OCI-LY3 (cell line): ENCODE data around the gene MLLT11.
A peak's percentile ranks its signal among the peaks of the same experiment; 100 is the strongest.

Experiments
- H2AFZ ChIP-seq: fragments of 200-600, 300-600 bp; shearing (Covaris generic); 2 replicates; pipeline ENCODE4 v1.6.0; 2014; ENCODE audit warnings: antibody characterized with exemption, low read depth, low read length
- H3K27ac ChIP-seq: fragments of 200-600, 300-600 bp; sonication (generic); 2 replicates; pipeline ENCODE4 v1.5.1; 2014; ENCODE audit warnings: mild to moderate bottlenecking, low read length, moderate library complexity, mixed read lengths
- H3K27me3 ChIP-seq: fragments of 200-600, 300-600 bp; sonication (generic); 2 replicates; pipeline ENCODE4 v1.6.1; 2014; ENCODE audit warnings: low read depth, low read length, mixed read lengths
- H3K36me3 ChIP-seq: fragments of 200-600, 300-600 bp; sonication (generic); replicated peaks from 2 replicates; pipeline ENCODE3; 2014; ENCODE audit warnings: low read depth, low read length, mixed read lengths
- H3K4me1 ChIP-seq: fragments of 300-600, 200-600 bp; sonication (generic); 2 replicates; pipeline ENCODE4 v1.6.1; 2014; ENCODE audit warnings: low read length, mixed read lengths
- H3K4me2 ChIP-seq: fragments of 200-600, 300-600 bp; sonication (generic); 2 replicates; pipeline ENCODE4 v1.6.1; 2014; ENCODE audit warnings: low read length, mixed read lengths
- H3K4me3 ChIP-seq: fragments of 300-600, 200-600 bp; sonication (generic); 2 replicates; pipeline ENCODE4 v1.5.1; 2014; ENCODE audit warnings: antibody characterized with exemption, mild to moderate bottlenecking, low read length, moderate library complexity
- H3K79me2 ChIP-seq: fragments of 300-600, 200-600 bp; shearing (Covaris generic); 2 replicates; pipeline ENCODE4 v1.6.1; 2014; ENCODE audit warnings: mild to moderate bottlenecking, low read length, mixed read lengths
- H3K9ac ChIP-seq: fragments of 300-600, 200-600 bp; shearing (Covaris generic); 2 replicates; pipeline ENCODE4 v1.6.0; 2014; ENCODE audit warnings: mild to moderate bottlenecking, low read length, moderate library complexity
- H3K9me3 ChIP-seq: fragments of 200-600, 300-600 bp; shearing (Covaris generic); 2 replicates; pipeline ENCODE4 v1.6.1; 2014; ENCODE audit warnings: low read length, mixed read lengths; ENCODE audit not compliant: insufficient read depth
- H4K20me1 ChIP-seq: fragments of 200-600, 300-600 bp; sonication (generic); 2 replicates; pipeline ENCODE4 v1.6.1; 2016; ENCODE audit warnings: low read length, mixed read lengths; ENCODE audit not compliant: insufficient read depth
- CTCF ChIP-seq: fragments of 200-600, 300-600 bp; sonication (generic); IDR thresholded peaks from 2 replicates; pipeline ENCODE4 v1.5.1; 2014; ENCODE audit warnings: antibody characterized with exemption, low read length, low read depth
- EZH2phosphoT487 ChIP-seq: fragments of 200-600 bp; shearing (Covaris generic); IDR thresholded peaks from 2 replicates; pipeline ENCODE4 v1.6.1; 2018; ENCODE audit warnings: antibody characterized with exemption, mixed run types, low read depth

Gene MLLT11

GRCh38 chr1:151013518-151013917 lies 46.7 kb upstream of the MLLT11 start:
- Histone ChIP-seq H3K9me3 (no peaks in the 10 kb centered on the region), H3K27ac (no peak overlapping the region), H3K27me3 (no peaks in the 10 kb centered on the region), H4K20me1 (no peaks in the 10 kb centered on the region), H3K4me3 (no peak overlapping the region), H2AFZ (no peak overlapping the region), H3K79me2 (peaks cover 12% of the 10 kb centered on the region; the same call in 1 of the 2 replicates), H3K4me1 (peaks cover 11% of the 10 kb centered on the region), H3K4me2 (no peak overlapping the region), H3K9ac (no peak overlapping the region), H3K36me3 (peaks cover 2% of the 10 kb centered on the region)
- no peak for TF ChIP-seq CTCF
- TF ChIP-seq EZH2phosphoT487: no peak

GRCh38 chr1:151024540-151025146 lies 35.6 kb upstream of the MLLT11 start:
- Histone ChIP-seq H3K9me3 (no peaks in the 10 kb centered on the region), H4K20me1 (no peaks in the 10 kb centered on the region), H3K79me2 (no peaks in the 10 kb centered on the region), H3K27ac (no peak overlapping the region), H2AFZ (no peak overlapping the region), H3K27me3 (no peaks in the 10 kb centered on the region), H3K4me2 (peak overlapping the region; percentile 30), H3K36me3 (peaks cover 14% of the 10 kb centered on the region), H3K4me1 (no peaks in the 10 kb centered on the region; the same call in 1 of the 2 replicates), H3K4me3 (no peak overlapping the region), H3K9ac (no peak overlapping the region)
- peak; percentile 89 for TF ChIP-seq CTCF
- TF ChIP-seq EZH2phosphoT487: no peak

- Histone ChIP-seq H3K4me1 (no peaks in the 10 kb centered on the region; the same call in 1 of the 2 replicates), H3K79me2 (no peaks in the 10 kb centered on the region), H2AFZ (no peak overlapping the region), H3K27ac (no peak overlapping the region), H4K20me1 (no peaks in the 10 kb centered on the region), H3K27me3 (no peaks in the 10 kb centered on the region), H3K36me3 (peaks cover 14% of the 10 kb centered on the region), H3K4me2 (no peak overlapping the region), H3K9ac (no peak overlapping the region), H3K9me3 (no peaks in the 10 kb centered on the region), H3K4me3 (no peak overlapping the region)
- TF ChIP-seq CTCF: no peak
- no peak for TF ChIP-seq EZH2phosphoT487
Measured at GRCh38 chr1:151026460-151026859, 33.7 kb upstream of the MLLT11 start.

- Histone ChIP-seq H3K36me3 (peaks cover 15% of the 10 kb centered on the region), H3K79me2 (no peaks in the 10 kb centered on the region), H4K20me1 (no peaks in the 10 kb centered on the region), H3K4me2 (no peak overlapping the region), H3K9me3 (no peaks in the 10 kb centered on the region), H3K27me3 (no peaks in the 10 kb centered on the region), H3K27ac (no peak overlapping the region), H3K9ac (no peak overlapping the region), H2AFZ (no peak overlapping the region), H3K4me1 (no peaks in the 10 kb centered on the region), H3K4me3 (no peak overlapping the region)
- TF ChIP-seq CTCF: no peak
- TF ChIP-seq EZH2phosphoT487: no peak
Measured at GRCh38 chr1:151032164-151032563, 28.0 kb upstream of the MLLT11 start.
